ENCODE data around the gene C10orf71.

The C10orf71 gene

DNA sequence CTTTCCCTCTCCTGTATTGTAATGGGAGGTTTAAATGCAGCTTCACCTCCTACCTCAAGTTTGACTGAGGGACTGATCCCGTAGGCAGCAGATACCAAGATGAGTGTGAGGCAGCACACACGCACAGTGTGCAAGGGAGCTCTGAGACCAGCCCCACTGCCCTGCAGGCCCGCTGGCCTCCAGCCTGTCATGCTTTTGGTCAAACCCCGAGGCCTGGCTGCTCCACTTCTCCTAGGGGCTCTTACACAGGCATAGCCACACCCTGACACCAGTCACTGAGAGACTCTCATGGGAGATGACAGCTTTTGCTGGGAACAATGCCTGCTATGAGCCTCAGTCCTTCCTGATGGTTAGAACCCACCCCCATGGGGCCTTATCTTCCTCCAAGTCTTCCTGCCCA lies 69.3 kb downstream of the C10orf71 start:
- TF ChIP-seq CREB5 (CRISPR knock-in tag; IDR thresholded peaks at IDR 0.05; ENCODE audit: low read depth) (no peak), POU6F1 (CRISPR knock-in tag; IDR thresholded peaks at IDR 0.05; ENCODE audit: borderline replicate concordance, low read depth) (no peak), ISL1 (CRISPR knock-in tag; IDR thresholded peaks at IDR 0.05) (no peak), CSRNP3 (CRISPR knock-in tag; IDR thresholded peaks at IDR 0.05) (no peak), RARB (CRISPR knock-in tag; IDR thresholded peaks at IDR 0.05) (no peak), BACH2 (CRISPR knock-in tag; IDR thresholded peaks at IDR 0.05; ENCODE audit: borderline replicate concordance) (no peak), CSDC2 (CRISPR knock-in tag; IDR thresholded peaks at IDR 0.05) (no peak)
- ATAC-seq, result no peak

- ATAC-seq, result no peak
- TF ChIP-seq CSRNP3 (CRISPR knock-in tag; IDR thresholded peaks at IDR 0.05), result no peak
These were observed 70.5 kb downstream of the C10orf71 start for GRCh38 chr10:49369216-49370162.

DNA sequence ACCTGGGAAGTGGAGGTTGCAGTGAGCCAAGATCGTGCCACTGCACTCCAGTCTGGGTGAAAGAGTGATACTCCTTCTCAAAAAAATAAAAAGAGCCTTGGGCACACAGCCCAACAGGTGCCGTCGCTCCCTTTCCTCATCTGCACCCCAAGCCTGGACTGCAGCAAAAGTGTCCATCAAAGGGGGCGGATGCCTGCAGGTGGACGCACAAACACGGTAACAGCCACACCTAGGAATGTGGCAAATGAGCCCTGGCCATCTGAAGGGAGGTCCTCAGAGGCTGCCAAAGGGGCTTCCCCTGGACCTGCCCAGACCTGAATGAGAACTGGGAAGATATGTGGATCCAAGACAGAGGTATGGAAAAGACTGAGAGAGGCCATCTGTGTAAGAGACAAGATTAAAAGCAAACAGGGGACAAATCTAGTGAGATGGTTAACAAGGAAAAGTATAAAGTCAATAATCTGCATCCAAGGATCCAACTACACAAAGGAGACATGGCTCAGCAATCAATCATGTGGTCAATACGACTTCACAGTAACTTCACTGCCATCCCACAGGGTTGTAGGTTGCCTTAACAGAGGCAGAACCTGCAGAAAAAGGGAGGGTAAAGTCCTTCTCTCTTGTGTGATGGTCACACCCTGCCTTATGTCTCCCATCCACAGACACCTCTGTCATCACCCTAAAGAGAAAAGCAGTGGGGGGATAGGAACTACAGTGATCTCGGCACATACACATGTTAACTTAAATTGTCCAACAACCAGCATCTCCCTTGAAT lies 71.5 kb downstream of the C10orf71 start:
- TF ChIP-seq POU6F1 (CRISPR knock-in tag; IDR thresholded peaks at IDR 0.05; ENCODE audit: borderline replicate concordance, low read depth) (no peak), ZNF70 (CRISPR knock-in tag; IDR thresholded peaks at IDR 0.05) (peak; percentile 95)
- ATAC-seq, result no peak

GRCh38 chr10:49371967-49372366 lies 73.0 kb downstream of the C10orf71 start:
- no peak for ATAC-seq
- TF ChIP-seq ZNF8 (CRISPR knock-in tag; IDR thresholded peaks at IDR 0.05) (no peak), ZNF565 (CRISPR knock-in tag; conservative IDR thresholded peaks at IDR 0.05; ENCODE audit: low read depth) (no peak), TOX (CRISPR knock-in tag; IDR thresholded peaks at IDR 0.05; ENCODE audit: borderline replicate concordance) (no peak), TCF4 (CRISPR knock-in tag; IDR thresholded peaks at IDR 0.05; ENCODE audit: borderline replicate concordance) (no peak), ZNF70 (CRISPR knock-in tag; IDR thresholded peaks at IDR 0.05) (no peak), PPARA (CRISPR knock-in tag; IDR thresholded peaks at IDR 0.05; ENCODE audit: borderline replicate concordance) (no peak), TSHZ2 (CRISPR knock-in tag; IDR thresholded peaks at IDR 0.05) (no peak), CSRNP3 (CRISPR knock-in tag; IDR thresholded peaks at IDR 0.05) (no peak), CSDC2 (CRISPR knock-in tag; IDR thresholded peaks at IDR 0.05) (no peak), ZC3H10 (CRISPR knock-in tag; IDR thresholded peaks at IDR 0.05) (no peak), ARNTL (CRISPR knock-in tag; IDR thresholded peaks at IDR 0.05; ENCODE audit: borderline replicate concordance, low read depth) (no peak), SNAI2 (CRISPR knock-in tag; IDR thresholded peaks at IDR 0.05) (no peak), POU6F1 (CRISPR knock-in tag; IDR thresholded peaks at IDR 0.05; ENCODE audit: borderline replicate concordance, low read depth) (no peak), GLIS3 (CRISPR knock-in tag; IDR thresholded peaks at IDR 0.05) (no peak), RARB (CRISPR knock-in tag; IDR thresholded peaks at IDR 0.05) (no peak)

Data from SK-N-SH treated with all-trans-retinoic acid at 6 μM for 48 hours (cell line).